ENCODE data around the gene FCN3.
"Not testable (repeated sequence)": the region's sequence is repeated elsewhere in the genome, so short reads cannot be mapped to it uniquely, and the experiment has no call there.

Gene FCN3

DNA sequence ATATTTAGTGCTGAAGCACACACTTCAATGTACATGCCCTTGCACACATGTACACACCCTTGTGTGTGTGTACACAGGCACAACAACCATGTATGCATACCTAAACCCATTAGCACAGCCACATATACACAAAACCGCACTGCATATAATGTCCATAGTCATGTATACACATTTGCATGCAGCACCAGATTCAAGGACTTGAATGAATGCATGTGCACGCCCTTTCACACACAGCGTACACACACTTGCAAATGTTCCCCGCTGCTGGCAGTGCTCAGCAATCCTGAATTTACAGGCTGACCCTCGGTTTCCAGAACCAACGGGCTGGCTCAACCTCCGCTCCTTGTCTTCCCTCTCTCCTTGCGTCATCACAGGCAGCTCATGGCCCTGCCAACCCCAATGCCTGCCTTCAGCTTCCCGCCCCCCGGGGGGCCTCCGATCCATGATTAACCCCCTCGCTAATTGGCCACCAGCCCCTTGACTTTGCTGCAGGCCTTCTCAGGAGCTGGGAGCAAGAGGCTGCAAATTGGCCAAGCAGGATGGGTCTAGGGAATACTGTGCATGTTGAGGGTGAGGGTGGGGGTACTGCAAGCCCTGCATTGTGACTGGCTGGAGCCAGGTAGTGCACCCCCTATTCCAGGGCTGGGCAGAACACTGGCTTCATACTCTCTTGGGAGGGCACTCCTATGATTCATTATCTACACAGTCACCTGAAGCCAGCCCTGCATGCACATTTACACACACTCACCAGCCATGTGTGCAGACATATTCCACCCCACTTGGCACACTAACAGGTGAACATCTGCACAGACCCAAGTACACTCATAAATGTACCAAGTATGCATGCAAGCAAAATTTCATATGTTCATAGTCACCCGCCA, 25.7 kb upstream of the FCN3 start:
- in situ Hi-C loops (cut with MboI; ENCODE audit: low sequenced_read_pairs) = no loop called here

DNA sequence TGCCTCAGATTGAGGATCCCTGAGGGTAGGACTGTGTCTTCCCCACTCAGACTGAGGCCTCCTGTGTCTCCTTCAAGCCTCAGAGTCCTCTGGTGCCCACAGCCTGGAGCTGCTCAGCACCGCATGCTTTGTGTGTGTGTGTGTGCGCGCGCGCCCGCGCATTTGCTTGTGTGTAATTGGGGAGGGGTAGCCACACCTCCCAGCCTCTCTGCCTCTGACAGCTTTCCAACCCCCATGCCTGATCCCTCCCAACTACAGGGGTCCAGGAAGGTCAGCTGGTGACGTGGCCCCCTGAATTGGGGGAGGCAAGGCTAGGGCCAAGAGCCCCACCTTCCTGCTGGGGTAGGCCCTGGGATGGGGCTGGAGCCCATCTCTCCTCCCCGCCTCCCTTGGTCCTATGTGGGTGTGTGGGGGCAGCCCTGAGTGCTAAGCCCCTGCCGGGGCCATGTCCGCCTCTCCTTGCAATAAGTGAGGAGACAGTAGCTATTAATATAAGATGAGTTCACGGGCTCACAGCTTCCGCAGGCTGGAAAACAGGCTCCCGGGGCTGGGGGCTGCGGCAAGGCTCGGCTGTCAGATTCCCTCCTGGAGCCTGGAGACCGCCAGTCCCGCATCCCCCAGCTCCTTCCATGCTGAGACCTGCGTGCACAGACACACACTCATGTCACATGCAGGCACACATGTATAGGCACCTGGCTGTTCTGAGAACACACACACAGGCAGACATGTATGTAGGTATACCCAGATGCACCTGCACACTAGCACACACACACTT, 24.8 kb upstream of the FCN3 start:
- in situ Hi-C loops (cut with MboI; ENCODE audit: low sequenced_read_pairs) = no loop called here

DNA sequence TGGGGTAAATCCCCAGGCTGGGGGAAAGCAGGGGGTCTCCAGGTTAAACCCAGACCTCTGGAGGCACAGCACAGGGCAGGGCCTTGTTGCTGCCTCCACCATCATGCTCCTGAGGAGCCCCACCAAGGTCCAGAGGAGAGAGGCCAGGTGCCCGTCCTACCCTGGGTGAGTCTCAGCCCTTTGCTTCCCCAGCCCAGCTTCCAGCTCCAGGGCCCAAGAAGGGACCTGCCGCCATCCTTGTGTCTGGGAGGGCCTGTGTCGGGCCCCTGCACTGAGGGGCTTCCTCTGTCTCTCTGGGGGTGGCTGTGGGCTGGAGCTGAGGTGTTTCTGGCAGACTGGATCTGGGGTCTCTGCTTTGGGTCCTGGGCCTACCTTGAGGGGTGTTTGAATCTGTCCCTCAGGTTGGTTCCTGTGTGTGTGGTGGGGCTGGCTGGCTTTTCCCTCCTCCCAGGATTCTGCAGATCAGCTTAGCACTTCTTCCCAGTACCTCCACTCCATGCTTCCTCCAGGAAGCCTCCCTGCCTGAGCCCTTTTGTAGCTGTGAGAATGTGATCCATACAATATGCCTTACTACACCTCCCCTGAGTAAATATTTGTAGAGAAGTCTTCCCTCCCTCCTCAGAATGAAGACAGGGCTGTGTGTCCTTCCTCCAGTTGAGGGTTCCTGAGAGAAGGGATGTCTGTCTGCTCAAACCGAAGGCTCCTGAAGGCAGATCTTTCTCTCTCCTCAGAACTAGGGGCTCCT, 24.0 kb upstream of the FCN3 start:
- in situ Hi-C loops (cut with MboI; ENCODE audit: low sequenced_read_pairs) = no loop called here

DNA sequence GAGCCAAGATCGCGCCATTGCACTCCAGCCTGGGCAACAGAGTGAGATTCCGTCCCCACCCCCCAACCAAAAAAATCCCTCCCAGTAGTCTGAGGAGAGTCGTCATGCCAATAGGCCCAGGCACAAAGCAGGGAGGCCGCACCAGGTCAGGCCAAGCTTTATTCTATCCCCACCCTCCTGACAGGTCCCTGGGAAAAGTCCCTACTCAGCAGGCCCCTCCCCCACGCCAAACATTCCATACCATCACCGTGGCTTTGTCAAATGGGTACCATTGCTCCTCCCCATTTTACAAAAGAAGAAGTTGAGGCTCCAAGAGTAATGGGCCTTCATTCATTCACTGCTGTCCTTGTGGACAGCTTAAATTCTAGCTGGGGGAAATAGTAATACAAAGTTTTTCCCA, 23.1 kb upstream of the FCN3 start:
- in situ Hi-C loops (cut with MboI; ENCODE audit: low sequenced_read_pairs) = no loop called here

DNA sequence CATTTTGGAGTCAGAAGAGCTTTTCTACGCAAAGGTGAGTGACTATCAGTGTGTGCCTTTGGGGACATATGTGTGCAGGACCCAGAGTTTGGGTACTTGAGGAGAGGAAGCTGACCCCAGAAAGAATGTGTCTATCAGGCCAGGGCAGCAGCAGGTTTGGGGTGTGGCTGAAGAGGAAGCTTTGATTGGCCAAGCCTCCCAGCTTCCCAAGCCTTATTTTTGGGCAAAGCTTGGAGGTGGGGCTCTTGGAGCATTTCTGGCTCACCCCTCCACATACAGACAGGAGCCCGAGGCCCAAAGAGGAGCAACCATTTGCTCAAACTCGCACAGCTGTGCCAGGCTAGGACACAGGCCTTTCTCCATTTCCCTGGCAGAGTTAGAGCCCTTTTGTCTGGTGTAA, 22.5 kb upstream of the FCN3 start:
- in situ Hi-C loops (cut with MboI; ENCODE audit: low sequenced_read_pairs) = no loop called here

DNA sequence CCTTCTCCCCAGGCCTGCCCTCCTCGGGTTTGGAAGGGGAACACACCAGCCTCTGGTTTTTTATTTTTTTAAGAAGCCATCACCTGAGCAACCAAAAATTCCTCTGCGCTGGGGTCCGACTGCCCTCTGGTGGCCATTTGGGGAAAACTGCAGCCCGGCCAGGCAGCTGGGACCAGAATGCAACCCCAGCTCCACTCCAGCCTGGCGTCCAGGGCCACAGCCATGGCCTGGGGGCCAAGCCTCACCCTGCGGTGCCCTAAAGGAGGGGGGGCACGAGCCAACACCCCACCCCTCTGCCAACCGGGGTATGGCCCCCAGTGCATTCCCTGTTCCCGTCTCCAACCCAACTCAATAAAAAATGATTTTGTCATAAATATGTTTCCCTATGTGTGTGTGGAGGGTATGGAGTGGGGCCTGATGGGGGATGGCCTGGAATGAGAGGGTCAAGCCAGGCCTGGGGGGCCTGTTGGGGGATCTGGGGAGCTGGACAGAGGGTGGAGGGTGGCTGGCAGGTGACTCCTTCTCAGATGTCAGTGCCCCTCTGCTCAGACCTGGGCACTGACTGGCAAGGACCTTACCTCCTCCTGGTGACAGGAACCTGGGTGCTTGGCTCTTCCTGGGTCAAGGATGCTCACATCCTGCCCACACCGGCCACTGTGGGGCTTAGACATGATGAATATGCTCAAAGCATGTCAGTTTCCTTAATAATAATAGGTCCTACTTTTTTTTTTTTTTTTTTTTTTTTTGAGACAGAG, 21.0 kb upstream of the FCN3 start:
- in situ Hi-C loops (cut with MboI; ENCODE audit: low sequenced_read_pairs) = no loop called here

DNA sequence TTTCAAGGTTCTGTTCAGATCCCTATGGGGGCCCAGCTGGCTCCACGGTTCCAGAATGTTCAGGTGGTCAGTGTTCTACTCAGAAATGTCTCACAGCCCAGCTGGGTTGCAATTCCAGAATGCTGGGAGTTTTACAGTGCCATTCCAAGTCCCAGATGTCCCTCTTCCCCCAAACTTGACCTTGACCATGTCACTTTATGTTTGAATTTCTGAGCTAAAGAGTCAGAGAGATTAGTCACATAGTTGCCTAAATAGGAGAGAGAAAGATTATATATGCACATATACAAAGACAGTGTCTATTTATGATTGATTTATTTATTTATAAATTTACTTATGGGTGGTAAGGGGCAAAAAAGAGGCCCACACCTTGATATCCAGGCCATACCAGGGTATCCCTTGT, 20.3 kb upstream of the FCN3 start:
- in situ Hi-C loops (cut with MboI; ENCODE audit: low sequenced_read_pairs) = loop anchor here (5.0 kb wide), 1 partner anchor 93 kb away; no protein-coding TSS in a partner anchor

DNA sequence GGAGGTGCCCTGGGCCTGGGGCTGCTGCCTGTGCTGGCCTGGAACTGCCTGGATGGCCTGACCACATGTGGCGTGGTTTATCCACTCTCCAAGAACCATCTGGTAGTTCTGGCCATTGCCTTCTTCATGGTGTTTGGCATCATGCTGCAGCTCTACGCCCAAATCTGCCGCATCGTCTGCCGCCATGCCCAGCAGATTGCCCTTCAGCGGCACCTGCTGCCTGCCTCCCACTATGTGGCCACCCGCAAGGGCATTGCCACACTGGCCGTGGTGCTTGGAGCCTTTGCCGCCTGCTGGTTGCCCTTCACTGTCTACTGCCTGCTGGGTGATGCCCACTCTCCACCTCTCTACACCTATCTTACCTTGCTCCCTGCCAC, 19.6 kb upstream of the FCN3 start:
- in situ Hi-C loops (cut with MboI; ENCODE audit: low sequenced_read_pairs) = loop anchor here (5.0 kb wide), 1 partner anchor 92 kb away; no protein-coding TSS in a partner anchor

DNA sequence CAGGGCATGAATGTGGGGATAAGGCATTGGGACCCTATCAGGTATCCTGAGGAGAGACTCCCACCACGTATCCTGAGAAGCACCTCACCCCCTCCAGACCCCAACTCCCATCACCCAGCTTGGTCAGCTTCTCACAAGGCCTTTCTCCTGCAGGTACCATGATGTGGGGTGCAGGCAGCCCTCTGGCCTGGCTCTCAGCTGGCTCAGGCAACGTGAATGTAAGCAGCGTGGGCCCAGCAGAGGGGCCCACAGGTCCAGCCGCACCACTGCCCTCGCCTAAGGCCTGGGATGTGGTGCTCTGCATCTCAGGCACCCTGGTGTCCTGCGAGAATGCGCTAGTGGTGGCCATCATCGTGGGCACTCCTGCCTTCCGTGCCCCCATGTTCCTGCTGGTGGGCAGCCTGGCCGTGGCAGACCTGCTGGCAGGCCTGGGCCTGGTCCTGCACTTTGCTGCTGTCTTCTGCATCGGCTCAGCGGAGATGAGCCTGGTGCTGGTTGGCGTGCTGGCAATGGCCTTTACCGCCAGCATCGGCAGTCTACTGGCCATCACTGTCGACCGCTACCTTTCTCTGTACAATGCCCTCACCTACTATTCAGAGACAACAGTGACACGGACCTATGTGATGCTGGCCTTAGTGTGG, 19.1 kb upstream of the FCN3 start:
- in situ Hi-C loops (cut with MboI; ENCODE audit: low sequenced_read_pairs) = loop anchor here (5.0 kb wide), 1 partner anchor 91 kb away; no protein-coding TSS in a partner anchor

DNA sequence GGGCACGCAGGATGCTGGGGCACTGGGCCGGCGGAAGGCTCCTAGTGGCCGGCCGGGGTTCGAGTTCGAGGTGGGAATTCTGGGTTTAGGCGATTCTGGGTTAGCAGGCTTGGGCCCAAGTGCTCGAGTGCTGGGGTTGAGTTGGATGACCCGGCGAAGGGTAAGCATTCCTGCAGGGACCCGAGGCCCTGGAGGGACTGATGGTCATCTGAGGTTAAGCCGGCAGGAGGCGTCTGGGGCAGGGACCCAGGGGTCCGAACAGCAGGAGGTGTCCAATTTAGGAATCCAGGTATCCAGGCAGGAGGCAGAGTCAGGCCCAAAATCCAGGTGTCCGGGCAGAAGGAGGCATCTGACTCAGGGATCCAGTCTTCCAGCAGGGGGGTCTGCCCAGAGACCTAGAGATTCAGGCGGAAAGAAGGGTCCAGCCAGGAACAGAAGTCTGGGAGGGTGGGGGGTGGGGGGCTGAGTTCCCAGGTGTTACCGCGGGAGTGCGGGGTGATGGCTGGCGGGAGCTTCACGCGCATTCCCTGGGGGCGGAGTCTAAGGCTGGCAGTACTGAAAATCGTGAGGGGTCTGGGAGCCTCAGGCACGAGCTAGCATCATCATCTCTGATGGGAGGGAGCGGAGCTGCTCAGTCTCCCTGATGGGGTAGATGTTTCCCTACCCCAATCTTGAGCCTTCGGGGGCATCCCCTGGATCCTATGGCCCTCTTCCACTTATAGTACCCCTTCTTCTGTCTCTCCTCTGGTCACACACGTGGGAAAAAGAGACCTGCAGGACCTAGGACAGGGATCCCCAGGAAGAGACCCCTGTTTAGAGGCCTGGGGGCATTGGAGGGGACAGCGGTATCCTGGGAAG, 18.4 kb upstream of the FCN3 start:
- in situ Hi-C loops (cut with MboI; ENCODE audit: low sequenced_read_pairs) = loop anchor here (5.0 kb wide), 1 partner anchor 91 kb away; no protein-coding TSS in a partner anchor

DNA sequence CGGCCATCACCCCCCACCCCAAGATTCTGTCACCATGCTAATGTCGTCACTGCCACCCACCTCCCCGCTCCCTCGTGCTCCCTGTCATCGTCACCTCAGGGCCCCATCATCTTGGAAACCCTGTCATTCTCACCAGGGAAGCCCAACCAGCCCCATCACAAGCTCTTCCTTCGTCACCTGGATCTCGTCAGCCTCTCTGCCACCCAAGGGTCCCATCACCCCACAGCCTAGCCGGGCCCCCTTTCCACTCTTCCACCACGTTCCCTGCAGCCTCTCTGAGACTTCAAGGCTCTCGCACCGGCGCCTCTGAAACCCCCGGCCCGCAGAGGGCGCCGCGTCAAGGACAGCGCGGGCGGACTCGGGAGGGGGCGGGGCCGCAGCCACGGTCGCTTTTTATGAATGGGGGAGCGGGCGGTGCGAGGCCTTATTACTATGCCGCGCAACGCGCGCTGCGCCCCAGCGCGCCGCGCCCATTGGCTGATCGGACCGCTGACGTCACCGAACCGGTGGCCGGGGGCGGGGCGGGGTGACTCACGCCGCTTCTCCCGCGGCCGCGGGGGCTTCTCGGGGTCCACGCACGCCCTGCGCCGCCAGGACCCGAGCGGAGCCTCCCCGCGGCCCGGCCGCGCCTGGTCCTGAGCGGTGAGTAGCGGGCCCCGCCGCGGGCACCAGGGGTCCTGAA, 17.6 kb upstream of the FCN3 start, which contains the start of gene GPR3:
Gene GPR3 (plus strand): TSS at position 527 of the 682 bp plus-strand sequence. CDS start 1,177 bp downstream, outside the sequence.
- in situ Hi-C loops (cut with MboI; ENCODE audit: low sequenced_read_pairs) = loop anchor here (5.0 kb wide), 1 partner anchor 90 kb away; no protein-coding TSS in a partner anchor

DNA sequence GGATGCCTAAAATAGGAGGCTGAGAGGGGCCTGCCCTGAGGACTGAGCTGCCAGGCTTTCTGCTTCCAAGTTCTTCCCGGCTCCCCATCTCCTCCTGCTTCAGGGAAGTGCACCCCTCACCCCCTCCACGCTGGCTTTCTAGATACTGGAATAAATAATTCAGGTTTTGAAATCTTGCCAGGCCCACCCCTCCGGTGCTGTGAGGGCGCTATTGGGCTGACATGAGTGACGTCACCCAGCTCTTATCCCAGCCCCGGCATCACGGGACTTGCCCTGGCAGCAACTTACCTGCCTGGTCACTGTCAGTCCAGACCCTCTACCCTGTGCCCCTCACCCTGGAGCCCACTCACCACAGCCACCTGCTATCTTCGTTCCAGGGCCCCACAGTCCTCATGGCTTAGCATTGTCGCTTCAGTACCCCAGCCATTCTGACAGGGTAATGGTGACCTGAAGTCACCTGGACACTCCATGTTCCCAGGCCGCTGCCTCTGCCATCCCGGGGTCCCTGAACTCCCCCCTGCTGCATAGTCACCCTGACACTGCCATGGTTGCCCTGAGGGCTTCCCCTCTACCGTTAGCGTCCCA, 17.0 kb upstream of the FCN3 start:
- in situ Hi-C loops (cut with MboI; ENCODE audit: low sequenced_read_pairs) = loop anchor here (5.0 kb wide), 1 partner anchor 89 kb away; no protein-coding TSS in a partner anchor

DNA sequence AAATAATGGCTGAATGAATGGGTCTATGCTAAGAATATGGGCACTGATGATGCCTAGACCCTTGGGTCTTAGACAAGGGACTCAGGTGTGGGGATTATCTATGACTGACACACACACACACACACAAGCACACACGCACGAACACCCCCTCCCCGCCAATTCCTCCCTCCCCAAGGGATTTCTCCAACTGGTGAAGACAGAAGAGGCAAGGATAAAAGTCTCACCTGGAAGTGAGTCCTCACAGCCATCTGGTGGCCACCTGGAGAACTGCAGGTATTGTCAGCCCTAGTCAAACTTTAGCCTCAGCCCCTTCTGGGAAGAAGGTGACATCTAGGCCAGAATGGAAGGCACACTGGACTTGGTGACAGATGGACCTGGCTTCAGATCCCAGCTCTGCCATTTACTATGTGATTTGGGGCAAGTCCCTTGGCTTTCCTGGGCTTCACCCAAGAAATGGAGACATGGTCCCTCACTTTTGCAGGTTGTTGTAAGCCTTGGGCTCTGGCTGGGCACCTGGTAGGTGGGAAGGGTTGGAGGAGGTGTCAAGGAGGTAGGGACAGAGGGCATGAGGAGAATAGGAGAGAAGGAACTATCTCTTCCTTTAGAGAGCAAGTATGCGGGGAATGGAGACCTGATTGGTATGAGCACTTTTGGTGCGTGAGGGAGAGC, 13.8 kb upstream of the FCN3 start:
- in situ Hi-C loops (cut with MboI; ENCODE audit: low sequenced_read_pairs) = no loop called here

DNA sequence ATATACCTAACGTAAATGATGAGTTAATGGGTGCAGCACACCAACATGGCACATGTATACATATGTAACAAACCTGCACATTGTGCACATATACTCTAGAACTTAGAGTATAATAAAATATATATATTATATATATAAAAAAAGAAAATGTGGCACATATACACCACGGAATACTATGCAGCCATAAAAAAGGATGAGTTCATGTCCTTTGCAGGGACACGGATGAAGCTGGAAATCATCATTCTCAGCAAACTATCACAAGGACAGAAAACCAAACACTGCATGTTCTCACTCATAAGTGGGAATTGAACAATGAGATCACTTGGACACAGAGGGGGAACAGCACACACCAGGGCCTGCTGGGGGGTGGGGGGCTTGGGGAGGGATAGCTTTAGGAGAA, 10.2 kb upstream of the FCN3 start:
- in situ Hi-C loops (cut with MboI; ENCODE audit: low sequenced_read_pairs) = not testable (repeated sequence)

DNA sequence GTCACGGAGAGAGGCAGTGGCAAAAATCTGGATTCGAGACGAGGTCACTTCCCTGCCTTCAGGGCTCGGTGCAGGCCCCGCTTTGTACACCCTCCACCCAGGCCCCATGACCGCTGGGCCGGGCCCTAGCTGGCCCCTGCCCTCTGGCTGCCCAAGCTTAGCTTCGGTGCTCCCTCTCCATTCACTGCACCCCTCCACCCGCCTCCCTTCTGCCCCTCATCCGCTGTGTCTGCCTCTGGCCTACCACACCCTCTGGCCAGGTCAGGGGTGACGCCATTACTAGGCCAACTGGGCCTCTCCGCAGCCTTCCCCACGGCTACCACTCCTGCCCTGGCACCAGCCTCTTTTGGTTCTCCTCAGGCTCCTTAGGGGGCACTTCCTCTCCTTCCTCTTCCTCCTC, 9.0 kb upstream of the FCN3 start:
- in situ Hi-C loops (cut with MboI; ENCODE audit: low sequenced_read_pairs) = no loop called here

DNA sequence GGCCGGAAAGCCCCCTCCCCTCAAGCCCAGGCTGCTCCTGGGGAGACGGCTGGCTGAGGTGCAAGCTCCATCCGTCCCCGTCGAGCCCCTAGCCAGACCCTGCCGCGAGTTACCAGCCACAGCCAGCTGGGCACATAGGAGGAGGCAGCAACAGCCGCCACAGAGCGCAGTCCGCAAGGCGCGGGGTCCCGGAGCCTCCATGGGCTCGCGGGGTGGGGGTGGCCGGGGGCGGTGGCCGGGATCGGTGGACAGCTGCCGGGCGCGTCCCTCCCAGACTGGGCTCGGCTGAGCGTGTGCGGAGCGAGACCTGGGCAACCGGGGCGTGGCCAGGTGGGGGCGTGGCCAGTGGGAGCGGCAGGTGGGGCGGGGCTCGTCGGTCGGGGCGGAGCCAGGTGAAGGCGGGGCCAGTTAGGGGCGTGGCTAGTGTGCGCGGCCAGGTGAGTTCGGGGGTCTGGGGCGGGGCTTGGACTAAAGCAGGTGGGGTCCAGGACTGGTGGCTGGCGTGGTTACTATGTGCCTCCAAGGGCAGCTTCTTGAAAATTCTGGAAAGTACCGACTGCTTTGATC, 8.5 kb upstream of the FCN3 start, which contains the start of gene CD164L2:
Gene CD164L2 (minus strand): TSS at position 295 of the 567 bp plus-strand sequence. CDS start 94 bp downstream, at position 201.
- in situ Hi-C loops (cut with MboI; ENCODE audit: low sequenced_read_pairs) = no loop called here
